ENCODE results near the gene ADAT1. TPM values are rescaled to one million over a fixed set of nuclear protein-coding genes. Genes with fewer than 3 reads are reported as not detected.

The ADAT1 gene
- total RNA-seq, 1 donor from 2014 or later = 65.8 TPM

- Mint-ChIP-seq H3K4me1 (ENCODE audit: low read depth) (peaks cover 17% of the 10 kb centered on the region), H3K36me3 (ENCODE audit: insufficient read depth) (peaks cover 19% of the 10 kb centered on the region), H3K9me3 (ENCODE audit: low read depth) (no peaks in the 10 kb centered on the region), H3K4me3 (ENCODE audit: low read depth) (peak overlapping the region; percentile 99), H3K27ac (no peak overlapping the region), H3K27me3 (no peaks in the 10 kb centered on the region)
- peak; percentile 55 for TF ChIP-seq CTCF (IDR thresholded peaks at IDR 0.05; ENCODE audit: unreplicated experiment)
- DNase-seq (ENCODE audit: low spot score, unreplicated experiment) = no peak
These were observed 2.0 kb downstream of the ADAT1 start for GRCh38 chr16:75621170-75621477.

GRCh38 chr16:75620326-75621169, 2.5 kb downstream of the ADAT1 start:
- DNase-seq (ENCODE audit: low spot score, unreplicated experiment) = no peak
- no peak overlapping the region for H3K4me3 Mint-ChIP-seq (ENCODE audit: low read depth)
- H3K36me3 Mint-ChIP-seq (ENCODE audit: insufficient read depth) = peaks cover 15% of the 10 kb centered on the region
- H3K27me3 Mint-ChIP-seq = no peaks in the 10 kb centered on the region
- H3K4me1 Mint-ChIP-seq (ENCODE audit: low read depth) = peaks cover 17% of the 10 kb centered on the region
- H3K27ac Mint-ChIP-seq = peak overlapping the region; percentile 69
- no peaks in the 10 kb centered on the region for H3K9me3 Mint-ChIP-seq (ENCODE audit: low read depth)
- TF ChIP-seq CTCF (IDR thresholded peaks at IDR 0.05; ENCODE audit: unreplicated experiment) = no peak

GRCh38 chr16:75618780-75619179, 4.3 kb downstream of the ADAT1 start:
- Mint-ChIP-seq H3K9me3 (ENCODE audit: low read depth) (no peaks in the 10 kb centered on the region), H3K27ac (no peak overlapping the region), H3K4me3 (ENCODE audit: low read depth) (no peak overlapping the region), H3K36me3 (ENCODE audit: insufficient read depth) (peaks cover 17% of the 10 kb centered on the region), H3K27me3 (no peaks in the 10 kb centered on the region), H3K4me1 (ENCODE audit: low read depth) (peaks cover 15% of the 10 kb centered on the region)
- no peak for TF ChIP-seq CTCF (IDR thresholded peaks at IDR 0.05; ENCODE audit: unreplicated experiment)
- no peak for DNase-seq (ENCODE audit: low spot score, unreplicated experiment)

GRCh38 chr16:75617121-75617520, 6.0 kb downstream of the ADAT1 start:
- peaks cover 10% of the 10 kb centered on the region for H3K4me1 Mint-ChIP-seq (ENCODE audit: low read depth)
- no peak overlapping the region for H3K27ac Mint-ChIP-seq
- peaks cover 18% of the 10 kb centered on the region for H3K36me3 Mint-ChIP-seq (ENCODE audit: insufficient read depth)
- no peak overlapping the region for H3K4me3 Mint-ChIP-seq (ENCODE audit: low read depth)
- no peaks in the 10 kb centered on the region for H3K27me3 Mint-ChIP-seq
- no peaks in the 10 kb centered on the region for H3K9me3 Mint-ChIP-seq (ENCODE audit: low read depth)
- no peak for TF ChIP-seq CTCF (IDR thresholded peaks at IDR 0.05; ENCODE audit: unreplicated experiment)
- no peak for DNase-seq (ENCODE audit: low spot score, unreplicated experiment)

- TF ChIP-seq CTCF (IDR thresholded peaks at IDR 0.05; ENCODE audit: unreplicated experiment) = no peak
- no peak overlapping the region for H3K4me3 Mint-ChIP-seq (ENCODE audit: low read depth)
- H3K9me3 Mint-ChIP-seq (ENCODE audit: low read depth) = no peaks in the 10 kb centered on the region
- no peak for DNase-seq (ENCODE audit: low spot score, unreplicated experiment)
- H3K36me3 Mint-ChIP-seq (ENCODE audit: insufficient read depth) = peaks cover 18% of the 10 kb centered on the region
- no peak overlapping the region for H3K27ac Mint-ChIP-seq
- peaks cover 5% of the 10 kb centered on the region for H3K4me1 Mint-ChIP-seq (ENCODE audit: low read depth)
- H3K27me3 Mint-ChIP-seq = no peaks in the 10 kb centered on the region
These were observed 6.5 kb downstream of the ADAT1 start for GRCh38 chr16:75616521-75617010.

Data from progenitor cell of endocrine pancreas (in vitro differentiated cells).